IMR-90 (cell line): ENCODE data around the gene PHLDA2. TPM values are rescaled to one million over a fixed set of nuclear protein-coding genes. Genes with fewer than 3 reads are reported as not detected.

Experiments
- ATAC-seq: fragments of 200-7000 bp; cut with Tn5 transposase; 2 replicates; pipeline ENCODE4 v1.9.1; 2020; ENCODE audit warnings: low read depth, mild to moderate bottlenecking, moderate library complexity
- BruUV-seq: library from RNA; stranded (reverse); fragments of 400-500 nt; replicated peaks from 2 replicates; lab custom pipeline; 2021; lab: Mats Ljungman, UMichigan
- CTCF ChIA-PET: fragments of 300-600 bp; formaldehyde crosslinking; extraction: SDS; loops from one replicate; lab custom pipeline; 2021; ENCODE audit warnings: antibody characterized with exemption; lab: Yijun Ruan, JAX
- POLR2A ChIA-PET: fragments of 300-600 bp; sonication (Branson Sonifier 250); formaldehyde crosslinking; loops from one replicate; lab custom pipeline; 2022; ENCODE audit warnings: antibody characterized with exemption; ENCODE audit not compliant: unreplicated experiment; lab: Charles Lee
- DNase-seq: peaks from one replicate; pipeline ENCODE4 v3.0.0; 2013
- H2AFZ ChIP-seq: replicated peaks from 2 replicates; pipeline ENCODE3; 2013; ENCODE audit warnings: low read length, mild to moderate bottlenecking; ENCODE audit not compliant: poor library complexity
- H2AK5ac ChIP-seq: 2 replicates; pipeline ENCODE4 v1.6.1; 2013; ENCODE audit warnings: low read depth, low read length, inconsistent platforms
- H2AK9ac ChIP-seq: replicated peaks from 2 replicates; pipeline ENCODE3; 2013; ENCODE audit warnings: mild to moderate bottlenecking, low read depth, low read length, moderate library complexity; ENCODE audit not compliant: poor library complexity
- H2BK120ac ChIP-seq: 2 replicates; pipeline ENCODE4 v1.6.1; 2013; ENCODE audit warnings: low read depth, low read length, inconsistent platforms
- H2BK15ac ChIP-seq: 3 replicates; pipeline ENCODE4 v1.6.1; 2013; ENCODE audit warnings: low read depth, low read length, inconsistent platforms
- H2BK20ac ChIP-seq: 2 replicates; pipeline ENCODE4 v1.6.1; 2013; ENCODE audit warnings: low read depth, mild to moderate bottlenecking, inconsistent platforms, low read length, moderate library complexity
- H2BK5ac ChIP-seq: 2 replicates; pipeline ENCODE4 v1.6.1; 2013; ENCODE audit warnings: mild to moderate bottlenecking, low read depth, low read length, inconsistent platforms; ENCODE audit not compliant: poor library complexity, severe bottlenecking
- H3K14ac ChIP-seq: replicated peaks from 2 replicates; pipeline ENCODE4 v1.6.1; 2013; ENCODE audit warnings: low read depth, low read length, inconsistent platforms
- H3K18ac ChIP-seq: 2 replicates; pipeline ENCODE4 v1.6.1; 2013; ENCODE audit warnings: low read depth, low read length, control low read depth
- H3K23ac ChIP-seq: 2 replicates; pipeline ENCODE4 v1.6.1; 2013; ENCODE audit warnings: low read depth, low read length, inconsistent platforms
- H3K27ac ChIP-seq: 2 replicates; pipeline ENCODE4 v1.5.1; 2013; ENCODE audit warnings: mild to moderate bottlenecking, control low read depth, low read length; ENCODE audit not compliant: insufficient read depth
- H3K27me3 ChIP-seq: 2 replicates; pipeline ENCODE4 v1.6.1; 2013; ENCODE audit warnings: low read length; ENCODE audit not compliant: control insufficient read depth, insufficient read depth
- H3K36me3 ChIP-seq: 2 replicates; pipeline ENCODE4 v1.6.1; 2013; ENCODE audit warnings: low read length, mixed read lengths; ENCODE audit not compliant: control insufficient read depth, insufficient read depth
- H3K4ac ChIP-seq: 2 replicates; pipeline ENCODE4 v1.6.1; 2013; ENCODE audit warnings: low read depth, low read length, inconsistent platforms
- H3K4me1 ChIP-seq: 2 replicates; pipeline ENCODE4 v1.6.1; 2013; ENCODE audit warnings: low read length, mixed read lengths; ENCODE audit not compliant: control insufficient read depth, insufficient read depth
- H3K4me2 ChIP-seq: 2 replicates; pipeline ENCODE4 v1.6.1; 2013; ENCODE audit warnings: low read depth, mild to moderate bottlenecking, control low read depth, low read length, moderate library complexity
- H3K4me3 ChIP-seq: 2 replicates; pipeline ENCODE4 v1.5.1; 2013; ENCODE audit warnings: low read depth, mild to moderate bottlenecking, control low read depth, low read length, moderate library complexity; ENCODE audit not compliant: insufficient read depth
- H3K56ac ChIP-seq: 2 replicates; pipeline ENCODE4 v1.6.1; 2013; ENCODE audit warnings: low read length, inconsistent platforms; ENCODE audit not compliant: insufficient read depth; ENCODE audit errors: extremely low read depth
- H3K79me1 ChIP-seq, 2 experiments: 2 replicates each; pipeline ENCODE4 v1.6.1; 2013; ENCODE audit warnings: low read length in 2 of 2, inconsistent platforms in 1 of 2, low read depth in 1 of 2
- H3K9ac ChIP-seq: 2 replicates; pipeline ENCODE4 v1.6.1; 2013; ENCODE audit warnings: low read depth, low read length, control low read depth
- H3K9me1 ChIP-seq: 2 replicates; pipeline ENCODE4 v1.6.1; 2013; ENCODE audit warnings: low read length, inconsistent platforms; ENCODE audit not compliant: insufficient read depth
- H3K9me3 ChIP-seq: 2 replicates; pipeline ENCODE4 v1.6.1; 2013; ENCODE audit warnings: low read length; ENCODE audit not compliant: control insufficient read depth, insufficient read depth
- H4K20me1 ChIP-seq: 2 replicates; pipeline ENCODE4 v1.6.1; 2013; ENCODE audit warnings: low read length, inconsistent platforms; ENCODE audit not compliant: insufficient read depth
- H4K5ac ChIP-seq: 2 replicates; pipeline ENCODE4 v1.6.1; 2013; ENCODE audit warnings: mild to moderate bottlenecking, low read depth, low read length, control low read depth
- H4K8ac ChIP-seq, 2 experiments: 2 replicates each; pipeline ENCODE4 v1.6.1; 2013; ENCODE audit warnings: low read depth in 2 of 2, low read length in 2 of 2, control low read depth in 1 of 2, inconsistent platforms in 1 of 2
- H4K91ac ChIP-seq: 2 replicates; pipeline ENCODE4 v1.6.1; 2013; ENCODE audit warnings: low read depth, low read length, inconsistent platforms; ENCODE audit not compliant: insufficient read depth
- BHLHE40 ChIP-seq: fragments of 150-350 bp; IDR thresholded peaks from 2 replicates; pipeline ENCODE4 v1.6.1; 2016; ENCODE audit warnings: mild to moderate bottlenecking, low read depth, low read length
- CEBPB ChIP-seq: IDR thresholded peaks from 2 replicates; pipeline ENCODE4 v1.6.1; 2012; ENCODE audit warnings: low read depth, low read length, improper control_type of control experiment
- CTCF ChIP-seq: conservative IDR thresholded peaks from 2 replicates; pipeline ENCODE4 v1.5.1; 2012; ENCODE audit warnings: mild to moderate bottlenecking, low read depth, low read length, improper control_type of control experiment
- MAZ ChIP-seq: IDR thresholded peaks from 2 replicates; pipeline ENCODE4 v1.6.1; 2012; ENCODE audit warnings: low read depth, mild to moderate bottlenecking, low read length, improper control_type of control experiment, moderate library complexity, borderline replicate concordance
- RCOR1 ChIP-seq: IDR thresholded peaks from 2 replicates; pipeline ENCODE4 v1.6.1; 2012; ENCODE audit warnings: mild to moderate bottlenecking, low read length, improper control_type of control experiment; ENCODE audit not compliant: insufficient replicate concordance
- WGBS, 2 experiments: methylation state at CpG; one replicate each; pipeline versions ENCODE4 v1.1.5 to v1.1.7; 2013; ENCODE audit warnings: missing lambda C conversion rate in 2 of 2; ENCODE audit not compliant: insufficient read length in 1 of 2; ENCODE audit errors: extremely low coverage in 2 of 2; 5-methylcytosine and 5-hydroxymethylcytosine counted together
- dilution Hi-C: fragments of 300-500 bp; cut with HindIII; formaldehyde crosslinking; loops from one replicate; pipeline ENCODE4 v1.14.3; 2018; ENCODE audit warnings: low sequenced_read_pairs; ENCODE audit not compliant: unreplicated experiment
- in situ Hi-C: fragments of 300-500 bp; cut with MboI; formaldehyde crosslinking; loops from 3 replicates; pipeline ENCODE4 v1.14.3; 2019; ENCODE audit warnings: low sequenced_read_pairs, inconsistent platforms, mixed read lengths
- intact Hi-C: fragments of 100-400 bp; cut with micrococcal nuclease; formaldehyde crosslinking; loops from 2 replicates; pipeline ENCODE4 v1.10.0; 2022
- polyA plus RNA-seq, 3 experiments: library from polyadenylated mRNA; depleted of rRNA; stranded (reverse); fragments of >200 nt; gene quantifications; 2 replicates each; pipeline ENCODE4 v1.2.3, GENCODE V29; 2012; ENCODE audit warnings: low replicate concordance in 1 of 3
- total RNA-seq: library from RNA; depleted of rRNA; stranded (reverse); fragments of >200 nt; gene quantifications from 2 replicates; pipeline ENCODE4 v1.2.3, GENCODE V29; 2012

The PHLDA2 gene
- total and polyA plus RNA-seq, 2 of the 4 experiments (the other 2 are of a cell fraction): 3.8 to 89.0 TPM

- no peak for ATAC-seq
- no peak overlapping the region for H3K4me2 ChIP-seq
- no peak overlapping the region for H3K27ac ChIP-seq
- H3K4me3 ChIP-seq: no peak overlapping the region
- no peak overlapping the region for H4K91ac ChIP-seq
- H3K14ac ChIP-seq: no peak overlapping the region
- no peaks in the 10 kb centered on the region for H3K36me3 ChIP-seq
- H2BK120ac ChIP-seq: no peak overlapping the region
- no peak for TF ChIP-seq BHLHE40
- TF ChIP-seq CEBPB: no peak
- TF ChIP-seq CTCF: no peak
- no peak for TF ChIP-seq MAZ
- TF ChIP-seq RCOR1: no peak
- H3K4me1 ChIP-seq: no peaks in the 10 kb centered on the region; the same call in 1 of the 2 replicates
- H2BK5ac ChIP-seq: no peak overlapping the region
- no peak overlapping the region for H2BK15ac ChIP-seq
- H4K5ac ChIP-seq: no peak overlapping the region
- H3K79me1 ChIP-seq: peaks cover 3 to 14% of the 10 kb centered on the region in 2 experiments; a peak in 3 of 4 replicates
- CTCF ChIA-PET: no interaction called here
- dilution Hi-C loops: no loop called here
- no peak overlapping the region for H2AK5ac ChIP-seq
- H2BK20ac ChIP-seq: no peak overlapping the region
- H2AFZ ChIP-seq: no peak overlapping the region
- DNase-seq: no peak
- no peak overlapping the region for H3K23ac ChIP-seq
- in situ Hi-C loops: no loop called here
- peaks cover 6% of the 10 kb centered on the region; the same call in 1 of the 2 replicates for H4K20me1 ChIP-seq
- no peak overlapping the region for H3K56ac ChIP-seq
- no TSS peak for BruUV-seq
- H3K9me3 ChIP-seq: no peaks in the 10 kb centered on the region
- no peak overlapping the region for H3K4ac ChIP-seq
- intact Hi-C loops: no loop called here
- H2AK9ac ChIP-seq: no peak overlapping the region
- H3K9me1 ChIP-seq: 0 out of 2 replicates have a peak, but pooled peaks cover 5% of the 10 kb centered on the region
- no peak overlapping the region for H4K8ac ChIP-seq
- WGBS, 2 experiments: 85% methylated on average over 7 of the region's 29 CpGs; no CpG with 5 or more reads in 1 of the 2 experiments
- H3K18ac ChIP-seq: no peak overlapping the region
- H3K27me3 ChIP-seq: no peaks in the 10 kb centered on the region
- H3K9ac ChIP-seq: no peak overlapping the region
- POLR2A ChIA-PET: no interaction called here
Observed at GRCh38 chr11:2921742-2922493, 7.3 kb downstream of the PHLDA2 start.
